ENCODE data around the gene SEPTIN3. TPM values are rescaled to one million over a fixed set of nuclear protein-coding genes. Genes with fewer than 3 reads are reported as not detected.

The SEPTIN3 gene
- total RNA-seq, 4 donors from 2014 or later, result 24.3 to 37.9 (median 32.8) TPM

- DNase-seq (ENCODE audit: low spot score in 2 of 2), result no peak
These were observed 14.5 kb downstream of the SEPTIN3 start for GRCh38 chr22:41983513-41984405.

DNA sequence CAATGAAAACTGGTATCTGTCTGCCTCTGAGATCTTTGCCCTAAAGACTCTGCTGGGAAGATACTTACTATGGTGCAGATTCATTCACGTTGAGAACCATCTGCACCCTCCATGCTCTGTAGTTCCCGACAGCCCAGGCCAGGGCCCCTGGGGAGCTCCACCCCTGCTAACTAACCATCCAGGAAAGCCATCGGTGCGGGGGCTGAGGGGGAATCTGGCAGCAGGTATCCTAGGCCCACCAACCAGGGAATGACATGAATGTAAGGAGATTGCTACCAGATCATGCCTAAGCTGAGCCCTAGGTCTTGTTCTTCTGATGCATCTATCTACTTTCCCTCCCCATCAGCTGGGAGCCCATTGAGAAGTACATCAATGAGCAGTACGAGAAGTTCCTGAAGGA is 18.0 kb downstream of the SEPTIN3 start:
- DNase-seq (ENCODE audit: low spot score in 2 of 2), result no peak
- Histone ChIP-seq H3K4me3 (no peak overlapping the region), H3K9me3 (no peaks in the 10 kb centered on the region), H3K27me3 (no peaks in the 10 kb centered on the region), H3K27ac (no peak overlapping the region), H3K36me3 (peaks cover 0 to 34% (median 0%) of the 10 kb centered on the region in 3 donors), H3K4me1 (no peaks in the 10 kb centered on the region)
- 84 to 86% methylated on average over 5 of the region's 5 CpGs for WGBS, 2 donors
- TF ChIP-seq CTCF (IDR thresholded peaks at IDR 0.05), result no peak
- TF ChIP-seq EP300 (IDR thresholded peaks at IDR 0.05), result no peak
- no peak for TF ChIP-seq POLR2A (IDR thresholded peaks at IDR 0.05)

More at GRCh38 chr22:41983513-41984405, 14.5 kb downstream of the SEPTIN3 start:
- TF ChIP-seq CTCF (IDR thresholded peaks at IDR 0.05), result no peak
- TF ChIP-seq EP300 (IDR thresholded peaks at IDR 0.05), result peak in 1 of 2 donors; percentile 35
- no peaks in the 10 kb centered on the region for H3K4me1 ChIP-seq
- H3K36me3 ChIP-seq, result peaks cover 0 to 9% (median 0%) of the 10 kb centered on the region in 3 donors
- no peak overlapping the region for H3K27ac ChIP-seq
- no peaks in the 10 kb centered on the region for H3K9me3 ChIP-seq
- no peaks in the 10 kb centered on the region for H3K27me3 ChIP-seq
- no peak overlapping the region for H3K4me3 ChIP-seq
- 74 to 77% methylated on average over 6 of the region's 6 CpGs for WGBS, 2 donors

DNA sequence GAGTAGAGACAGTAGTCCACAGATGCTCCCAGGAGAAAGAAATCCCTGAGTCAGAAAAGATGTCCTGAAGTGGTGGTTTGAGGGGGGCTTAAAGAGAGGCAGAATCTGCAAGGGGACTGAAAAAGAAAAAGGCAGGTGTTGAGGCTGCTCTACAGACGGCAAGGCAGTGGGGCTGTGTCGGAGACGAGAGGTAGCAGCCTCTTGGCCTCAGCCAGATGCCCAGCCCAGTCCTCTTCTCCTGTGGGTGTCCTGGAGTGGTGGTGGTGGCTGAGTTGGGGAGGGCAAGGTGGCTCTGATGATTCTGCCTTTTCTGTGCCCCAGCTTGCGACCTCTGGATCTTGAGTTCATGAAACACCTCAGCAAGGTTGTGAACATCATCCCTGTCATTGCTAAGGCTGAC is 20.0 kb downstream of the SEPTIN3 start:
- 66 to 72% methylated on average over 4 of the region's 4 CpGs for whole genome bisulfite sequencing, 2 donors
- no peak for TF ChIP-seq CTCF (IDR thresholded peaks at IDR 0.05)
- TF ChIP-seq EP300 (IDR thresholded peaks at IDR 0.05), result no peak

DNA sequence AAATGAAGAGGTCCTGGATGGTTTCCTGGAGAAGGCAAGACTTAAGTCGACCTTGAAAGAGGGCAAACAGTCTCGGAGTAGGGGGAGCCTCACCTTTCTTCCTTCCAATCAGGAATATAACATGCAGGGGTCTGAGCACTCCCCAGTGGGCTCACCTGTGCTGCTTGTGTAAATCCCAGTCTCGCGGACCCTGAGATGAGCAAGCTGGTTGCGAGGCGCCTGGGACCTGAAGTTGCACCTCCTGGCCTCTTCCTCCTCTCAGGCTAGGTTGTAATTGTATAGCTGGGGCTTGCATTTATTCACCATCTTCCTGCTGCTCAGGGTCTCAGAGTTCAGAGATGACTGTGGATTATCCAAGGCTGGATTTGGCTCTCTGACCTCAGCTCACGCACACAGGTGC is 21.9 kb downstream of the SEPTIN3 start:
- WGBS, 2 donors, result 92 to 94% methylated on average over 7 of the region's 7 CpGs
- Histone ChIP-seq H3K4me3 (no peak overlapping the region), H3K27me3 (no peaks in the 10 kb centered on the region), H3K4me1 (no peaks in the 10 kb centered on the region), H3K27ac (no peak overlapping the region), H3K36me3 (peaks cover 0 to 61% (median 0%) of the 10 kb centered on the region in 3 donors), H3K9me3 (no peaks in the 10 kb centered on the region)
- TF ChIP-seq POLR2A (IDR thresholded peaks at IDR 0.05), result no peak
- no peak for TF ChIP-seq EP300 (IDR thresholded peaks at IDR 0.05)
- no peak for TF ChIP-seq CTCF (IDR thresholded peaks at IDR 0.05)
- DNase-seq (ENCODE audit: low spot score in 2 of 2), result no peak

More for the DNA sequence above, 20.0 kb downstream of the SEPTIN3 start:
- Histone ChIP-seq H3K27me3 (no peaks in the 10 kb centered on the region), H3K27ac (no peak overlapping the region), H3K36me3 (peaks cover 0 to 50% (median 0%) of the 10 kb centered on the region in 3 donors), H3K4me1 (no peaks in the 10 kb centered on the region), H3K4me3 (no peak overlapping the region), H3K9me3 (no peaks in the 10 kb centered on the region)
- DNase-seq (ENCODE audit: low spot score in 2 of 2), result no peak

DNA sequence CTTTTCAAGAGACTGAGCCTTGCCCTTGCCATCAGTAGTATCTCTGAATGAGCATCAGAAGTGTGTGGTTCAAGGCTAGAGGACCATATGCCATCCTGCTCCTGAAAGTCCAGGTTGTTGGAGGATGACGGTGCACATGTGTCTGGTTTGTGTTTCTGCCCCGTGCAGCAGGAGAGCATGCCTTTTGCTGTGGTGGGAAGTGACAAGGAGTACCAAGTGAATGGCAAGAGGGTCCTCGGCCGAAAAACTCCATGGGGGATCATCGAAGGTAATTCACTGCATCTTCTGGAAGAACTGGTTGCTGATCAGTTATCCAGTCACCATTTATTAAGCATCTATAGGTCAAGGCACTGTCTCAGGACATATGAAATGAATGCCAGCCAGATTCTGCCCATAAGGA is 23.3 kb downstream of the SEPTIN3 start:
- no peak for DNase-seq (ENCODE audit: low spot score in 2 of 2)
- Histone ChIP-seq H3K36me3 (peaks cover 0 to 61% (median 0%) of the 10 kb centered on the region in 3 donors), H3K4me1 (no peaks in the 10 kb centered on the region), H3K4me3 (no peak overlapping the region), H3K27me3 (no peaks in the 10 kb centered on the region), H3K9me3 (no peaks in the 10 kb centered on the region), H3K27ac (no peak overlapping the region)
- TF ChIP-seq CTCF (IDR thresholded peaks at IDR 0.05), result no peak
- no peak for TF ChIP-seq POLR2A (IDR thresholded peaks at IDR 0.05)
- no peak for TF ChIP-seq EP300 (IDR thresholded peaks at IDR 0.05)
- WGBS, 2 donors, result 88 to 94% methylated on average over 5 of the region's 5 CpGs

Measured in tibial nerve (tissue), 4 donors.